Endothelial cell of umbilical vein (primary cell): ENCODE results near the gene CPSF4. TPM values are rescaled to one million over a fixed set of nuclear protein-coding genes. Genes with fewer than 3 reads are reported as not detected.

Experiments
- BruUV-seq: library from RNA; stranded (reverse); fragments of 400-500 nt; replicated peaks from 2 replicates; lab custom pipeline; 2021; lab: Mats Ljungman, UMichigan
- CTCF ChIA-PET: fragments of 300-600, 350-600 bp; sonication (Branson Sonifier 250); formaldehyde crosslinking; loops from one replicate; lab custom pipeline; 2021; ENCODE audit warnings: antibody characterized with exemption, inconsistent platforms; lab: Charles Lee
- POLR2A ChIA-PET: fragments of 300-600, 350-600 bp; sonication (Branson Sonifier 250); formaldehyde crosslinking; loops from one replicate; lab custom pipeline; 2021; ENCODE audit warnings: antibody characterized with exemption, inconsistent platforms; lab: Charles Lee
- DNase-seq: peaks from one replicate; pipeline ENCODE4 v3.0.0-alpha.2; 2011; ENCODE audit warnings: low read depth, low spot score
- FAIRE-seq: peaks from 2 replicates; lab custom pipeline; 2011; peaks lifted over from hg19 to GRCh38; lab: Jason Lieb, UNC
- H2AFZ ChIP-seq: 2 replicates; pipeline ENCODE4 v1.6.0; 2012; ENCODE audit warnings: low read depth, low read length, control low read depth, inconsistent platforms
- H3K27ac ChIP-seq: 2 replicates; pipeline ENCODE4 v1.5.1; 2011; ENCODE audit warnings: low read depth, mild to moderate bottlenecking, control low read depth, low read length, moderate library complexity; ENCODE audit not compliant: insufficient read depth
- H3K27me3 ChIP-seq, 2 experiments: 2 replicates each; pipeline versions ENCODE4 v1.6.0 to v1.6.1; 2011; ENCODE audit warnings: low read length in 2 of 2, mixed read lengths in 1 of 2; ENCODE audit not compliant: control insufficient read depth in 2 of 2, insufficient read depth in 2 of 2
- H3K36me3 ChIP-seq, 2 experiments: 2 replicates in 1 of 2; 3 replicates in 1 of 2; pipeline ENCODE4 v1.5.1; 2011; ENCODE audit warnings: low read length in 2 of 2, mild to moderate bottlenecking in 1 of 2, moderate library complexity in 1 of 2; ENCODE audit not compliant: control insufficient read depth in 2 of 2, insufficient read depth in 2 of 2; ENCODE audit errors: extremely low read depth in 1 of 2
- H3K4me1 ChIP-seq: 3 replicates; pipeline ENCODE4 v1.5.1; 2011; ENCODE audit warnings: mild to moderate bottlenecking, low read length; ENCODE audit not compliant: control insufficient read depth, insufficient read depth; ENCODE audit errors: extremely low read depth
- H3K4me2 ChIP-seq: 2 replicates; pipeline ENCODE4 v1.6.1; 2011; ENCODE audit warnings: low read length, control low read depth, mixed read lengths; ENCODE audit not compliant: insufficient read depth
- H3K4me3 ChIP-seq, 3 experiments: fragments of 200-600 bp in 1 of 3; sonication (generic), shearing (Covaris generic) in 1 of 3; replicated peaks in 1 of 3; 2 replicates each; pipeline ENCODE4 v1.5.1; 2011 to 2016; ENCODE audit warnings: control low read depth in 3 of 3, low read length in 3 of 3, mild to moderate bottlenecking in 2 of 3, inconsistent platforms in 1 of 3, low read depth in 1 of 3, moderate library complexity in 1 of 3; ENCODE audit not compliant: insufficient read depth in 1 of 3
- H3K79me2 ChIP-seq: 2 replicates; pipeline ENCODE4 v1.6.0; 2012; ENCODE audit warnings: low read length, inconsistent platforms; ENCODE audit not compliant: control insufficient read depth, insufficient read depth
- H3K9ac ChIP-seq: replicated peaks from 2 replicates; pipeline ENCODE3; 2011; ENCODE audit warnings: low read length, control low read depth; ENCODE audit not compliant: insufficient read depth; ENCODE audit errors: extremely low read depth
- H3K9me1 ChIP-seq: replicated peaks from 3 replicates; pipeline ENCODE4 v1.6.0; 2011; ENCODE audit warnings: mild to moderate bottlenecking, low read length; ENCODE audit not compliant: control insufficient read depth, insufficient read depth; ENCODE audit errors: extremely low read depth
- H3K9me3 ChIP-seq: replicated peaks from 2 replicates; pipeline ENCODE4 v1.5.1; 2012; ENCODE audit warnings: low read length, inconsistent platforms; ENCODE audit not compliant: control insufficient read depth, insufficient read depth
- H4K20me1 ChIP-seq: replicated peaks from 2 replicates; pipeline ENCODE3; 2011; ENCODE audit warnings: mild to moderate bottlenecking, low read length; ENCODE audit not compliant: control insufficient read depth, insufficient read depth; ENCODE audit errors: extremely low read depth
- EZH2 ChIP-seq: IDR thresholded peaks from 2 replicates; pipeline ENCODE4 v1.6.1; 2012; ENCODE audit warnings: borderline replicate concordance, low read depth, mild to moderate bottlenecking, moderate library complexity, low read length, inconsistent platforms; ENCODE audit not compliant: severe bottlenecking
- FOS ChIP-seq: IDR thresholded peaks from 2 replicates; pipeline ENCODE4 v1.6.1; 2011; ENCODE audit warnings: mild to moderate bottlenecking, low read length, moderate library complexity, borderline replicate concordance; ENCODE audit not compliant: insufficient read depth
- GATA2 ChIP-seq: IDR thresholded peaks from 2 replicates; pipeline ENCODE4 v1.7.0; 2011; ENCODE audit warnings: low read depth, mild to moderate bottlenecking, moderate library complexity, mixed read lengths, low read length; ENCODE audit not compliant: insufficient read length, insufficient read depth
- JUN ChIP-seq: IDR thresholded peaks from 2 replicates; pipeline ENCODE4 v1.6.1; 2011; ENCODE audit warnings: borderline replicate concordance, low read depth; ENCODE audit not compliant: insufficient read length, insufficient read depth
- MYC ChIP-seq: IDR thresholded peaks from one replicate; pipeline ENCODE4 v1.6.1; 2011; ENCODE audit warnings: mild to moderate bottlenecking, low read depth, low read length
- POLR2A ChIP-seq: IDR thresholded peaks from 2 replicates; pipeline ENCODE4 v1.6.1; 2012; ENCODE audit warnings: low read depth, mild to moderate bottlenecking, control low read depth, low read length
- POLR2AphosphoS5 ChIP-seq: IDR thresholded peaks from 2 replicates; pipeline ENCODE4 v1.6.1; 2012; ENCODE audit warnings: low read depth, mild to moderate bottlenecking, control low read depth, low read length, moderate library complexity; ENCODE audit not compliant: insufficient read depth
- dilution Hi-C: fragments of 300-500 bp; cut with MboI; formaldehyde crosslinking; loops from one replicate; pipeline ENCODE4 v1.15.0; 2019; ENCODE audit warnings: low sequenced_read_pairs; ENCODE audit not compliant: extremely low pct_ligation_motif_present
- intact Hi-C: fragments of 100-400 bp; cut with micrococcal nuclease; formaldehyde crosslinking; loops from one replicate; pipeline ENCODE4 v1.10.0; 2022
- polyA plus RNA-seq, 4 experiments: library from polyadenylated mRNA; depleted of rRNA in 3 of 4; stranded (reverse) in 3 of 4; unstranded in 1 of 4; fragments of >200 nt; gene quantifications; 2 replicates each; pipeline versions ENCODE4 v1.2.1 to v1.2.3, GENCODE V29; 2011 to 2012; ENCODE audit warnings: missing spikeins in 1 of 4
- total RNA-seq: library from RNA; stranded (reverse); gene quantifications from 2 replicates; pipeline ENCODE4 v1.2.3, GENCODE V29; 2021
- TF ChIP-seq, protein P1 (sequence below), 2 donors: IDR thresholded peaks; 1 replicate in 1 of 2; 2 replicates in 1 of 2; pipeline ENCODE4 v1.5.1; 2011; ENCODE audit warnings: low read length in 2 of 2, mild to moderate bottlenecking in 2 of 2, moderate library complexity in 2 of 2, control low read depth in 1 of 2, inconsistent platforms in 1 of 2, low read depth in 1 of 2; ENCODE audit not compliant: insufficient read depth in 1 of 2; ENCODE audit errors: extremely low read depth in 1 of 2
- TF ChIP-seq, protein P2 (sequence below): IDR thresholded peaks from 2 replicates; pipeline ENCODE4 v1.6.1; 2011; ENCODE audit not compliant: insufficient read depth, insufficient read length

CPSF4 gene
- total and polyA plus RNA-seq, 2 donors (not counting 3 experiments of a cell fraction or from before 2014, with no cell fraction given) = 51.5 to 53.0 TPM

DNA sequence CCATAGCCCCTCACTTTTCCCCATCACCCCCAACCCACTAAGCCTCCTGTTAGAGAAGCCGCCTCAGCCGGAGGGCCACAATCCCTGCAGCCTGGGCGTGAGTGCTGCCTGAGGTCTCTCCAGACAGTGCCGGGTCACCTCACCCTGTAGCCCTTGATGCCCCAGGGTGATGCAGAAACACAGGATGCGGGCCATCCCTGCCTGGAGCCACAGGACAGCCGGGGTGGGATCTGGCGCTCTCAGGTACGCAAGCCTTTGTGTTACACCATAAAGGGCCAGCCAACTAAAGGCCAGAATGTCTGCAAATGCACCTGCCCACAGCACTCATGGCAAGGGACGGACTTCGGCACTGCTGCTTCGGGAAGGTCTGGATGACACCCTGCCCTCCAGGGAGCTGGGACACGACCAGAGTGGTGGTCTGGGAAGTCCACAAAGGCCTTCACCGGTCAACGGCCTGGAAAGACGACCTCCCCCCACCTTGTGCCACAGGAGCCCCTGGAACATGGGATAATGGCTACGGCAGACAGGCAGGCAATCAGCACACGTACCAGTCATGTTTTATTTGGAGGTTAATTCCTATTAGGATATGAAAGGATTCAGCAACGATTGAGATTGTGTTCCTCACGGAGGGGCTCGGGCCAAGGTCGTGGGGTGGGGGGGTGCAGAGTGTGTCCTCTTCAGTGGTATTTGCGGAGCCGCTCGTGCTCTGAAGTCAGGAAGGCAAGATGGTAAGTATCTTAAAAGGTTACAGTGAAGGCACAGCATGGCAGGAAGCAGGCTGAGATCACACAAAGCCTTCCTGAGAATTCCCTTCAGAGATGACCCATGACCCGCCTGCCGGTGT, 19.1 kb downstream of the CPSF4 start:
- Histone ChIP-seq H3K27me3 (no peaks in the 10 kb centered on the region), H3K4me1 (no peaks in the 10 kb centered on the region), H2AFZ (no peak overlapping the region), H3K9ac (no peak overlapping the region), H4K20me1 (no peaks in the 10 kb centered on the region), H3K79me2 (peaks cover 45% of the 10 kb centered on the region), H3K4me2 (no peak overlapping the region), H3K4me3 (no peak overlapping the region), H3K36me3 (peaks cover 8 to 49% of the 10 kb centered on the region in 2 experiments), H3K9me1 (no peaks in the 10 kb centered on the region), H3K27ac (no peak overlapping the region), H3K9me3 (no peaks in the 10 kb centered on the region)
- ChIA-PET POLR2A (interaction anchor here (0.6 kb wide), 1 partner anchor 57 kb away, joined by 3 read pairs; no protein-coding TSS in a partner anchor), CTCF (interaction anchor here (0.6 kb wide), 1 partner anchor 10 kb away, joined by 3 read pairs; no protein-coding TSS in a partner anchor)
- dilution Hi-C loops (no loop called here), intact Hi-C loops (no loop called here)
- DNase-seq = no peak
- BruUV-seq = no TSS peak
- TF ChIP-seq GATA2 (no peak), MYC (no peak), POLR2A (no peak), FOS (no peak), POLR2AphosphoS5 (no peak), EZH2 (no peak), JUN (no peak)
- TF ChIP-seq, protein P1, sequence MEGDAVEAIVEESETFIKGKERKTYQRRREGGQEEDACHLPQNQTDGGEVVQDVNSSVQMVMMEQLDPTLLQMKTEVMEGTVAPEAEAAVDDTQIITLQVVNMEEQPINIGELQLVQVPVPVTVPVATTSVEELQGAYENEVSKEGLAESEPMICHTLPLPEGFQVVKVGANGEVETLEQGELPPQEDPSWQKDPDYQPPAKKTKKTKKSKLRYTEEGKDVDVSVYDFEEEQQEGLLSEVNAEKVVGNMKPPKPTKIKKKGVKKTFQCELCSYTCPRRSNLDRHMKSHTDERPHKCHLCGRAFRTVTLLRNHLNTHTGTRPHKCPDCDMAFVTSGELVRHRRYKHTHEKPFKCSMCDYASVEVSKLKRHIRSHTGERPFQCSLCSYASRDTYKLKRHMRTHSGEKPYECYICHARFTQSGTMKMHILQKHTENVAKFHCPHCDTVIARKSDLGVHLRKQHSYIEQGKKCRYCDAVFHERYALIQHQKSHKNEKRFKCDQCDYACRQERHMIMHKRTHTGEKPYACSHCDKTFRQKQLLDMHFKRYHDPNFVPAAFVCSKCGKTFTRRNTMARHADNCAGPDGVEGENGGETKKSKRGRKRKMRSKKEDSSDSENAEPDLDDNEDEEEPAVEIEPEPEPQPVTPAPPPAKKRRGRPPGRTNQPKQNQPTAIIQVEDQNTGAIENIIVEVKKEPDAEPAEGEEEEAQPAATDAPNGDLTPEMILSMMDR (IDR thresholded peaks at IDR 0.05; ENCODE audit: extremely low read depth in 1 of 2, insufficient read depth in 1 of 2, low read depth in 1 of 2, low read length in 2 of 2) = no peak
- TF ChIP-seq, protein P2, sequence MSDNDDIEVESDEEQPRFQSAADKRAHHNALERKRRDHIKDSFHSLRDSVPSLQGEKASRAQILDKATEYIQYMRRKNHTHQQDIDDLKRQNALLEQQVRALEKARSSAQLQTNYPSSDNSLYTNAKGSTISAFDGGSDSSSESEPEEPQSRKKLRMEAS = no peak
- FAIRE-seq = no peak
